Mucosa of descending colon (tissue), 3 donors: ENCODE results near the gene ATP9B. TPM values are rescaled to one million over a fixed set of nuclear protein-coding genes. Genes with fewer than 3 reads are reported as not detected.

Source experiments
- ATAC-seq: fragments of 200-7000 bp; cut with Tn5 transposase; one replicate; pipeline ENCODE4 v1.9.1; 2020; ENCODE audit warnings: mild to moderate bottlenecking, moderate library complexity
- DNase-seq, 3 donors: peaks; one replicate each; pipeline ENCODE4 v3.0.0-alpha.2; 2020
- H3K36me3 ChIP-seq: fragments of 200-600 bp; one replicate; pipeline ENCODE4 v1.8.0; 2021; ENCODE audit warnings: low read depth, mild to moderate bottlenecking
- H3K4me1 ChIP-seq: fragments of 200-600 bp; one replicate; pipeline ENCODE4 v1.8.0; 2021; ENCODE audit warnings: low read depth, mild to moderate bottlenecking
- H3K4me3 ChIP-seq: fragments of 200-600 bp; one replicate; pipeline ENCODE4 v1.8.0; 2021; ENCODE audit warnings: mild to moderate bottlenecking
- H3K9me3 ChIP-seq: fragments of 200-600 bp; one replicate; pipeline ENCODE4 v1.8.0; 2021; ENCODE audit warnings: mild to moderate bottlenecking
- CTCF ChIP-seq: fragments of 200-600 bp; IDR thresholded peaks from one replicate; pipeline ENCODE4 v1.8.0; 2022; ENCODE audit warnings: antibody characterized with exemption, mild to moderate bottlenecking
- intact Hi-C, 2 donors: fragments of 100-400 bp; cut with DNase I in 1 of 2; cut with micrococcal nuclease in 1 of 2; formaldehyde crosslinking; loops; one replicate each; pipeline versions ENCODE4 v1.11.0 to v1.11.1; 2022; cut with DNase I, micrococcal nuclease
- total RNA-seq, 3 donors: library from RNA; stranded (reverse); fragmentation: NEBNext Ultra II Directional in 2 of 3; extraction: Animal tissue kit (Norgen Biotek cat#: 25700) in 2 of 3; gene quantifications; one replicate each; pipeline versions ENCODE4 v1.2.1 to v1.2.4, GENCODE V29; 2021 to 2023
- donor health status: DM: no; HTN: no; CAD: no; lungs with moderate emphysema.
- donor health status: DM: no; HTN: no; CAD: no.
- donor health status: DM: no; HTN: yes; CAD: no.

The ATP9B gene
- total RNA-seq, 3 donors from 2014 or later: 25.8 to 37.1 (median 34.1) TPM

GRCh38 chr18:79049506-79049905, 19.7 kb upstream of the ATP9B start:
- intact Hi-C loops: no loop called here
- Histone ChIP-seq H3K4me3 (no peak overlapping the region), H3K4me1 (no peaks in the 10 kb centered on the region), H3K9me3 (no peaks in the 10 kb centered on the region), H3K36me3 (no peaks in the 10 kb centered on the region)
- TF ChIP-seq CTCF: no peak
- DNase-seq: no peak
- ATAC-seq: no peak

GRCh38 chr18:79050005-79050404, 19.2 kb upstream of the ATP9B start:
- no peak for DNase-seq
- no peak for TF ChIP-seq CTCF

GRCh38 chr18:79056827-79057367, 12.3 kb upstream of the ATP9B start:
- no peak for TF ChIP-seq CTCF
- H3K9me3 ChIP-seq: no peaks in the 10 kb centered on the region
- intact Hi-C loops: no loop called here
- H3K36me3 ChIP-seq: no peaks in the 10 kb centered on the region
- no peak overlapping the region for H3K4me3 ChIP-seq
- no peak for ATAC-seq
- H3K4me1 ChIP-seq: no peaks in the 10 kb centered on the region
- no peak for DNase-seq

More at GRCh38 chr18:79050005-79050404, 19.2 kb upstream of the ATP9B start:
- no peaks in the 10 kb centered on the region for H3K4me1 ChIP-seq
- no peak for ATAC-seq
- no peak overlapping the region for H3K4me3 ChIP-seq
- no peaks in the 10 kb centered on the region for H3K9me3 ChIP-seq
- no peaks in the 10 kb centered on the region for H3K36me3 ChIP-seq
- intact Hi-C loops: no loop called here

GRCh38 chr18:79058007-79058406, 11.2 kb upstream of the ATP9B start:
- DNase-seq (no peak), ATAC-seq (no peak)
- Histone ChIP-seq H3K36me3 (no peaks in the 10 kb centered on the region), H3K4me3 (no peak overlapping the region), H3K4me1 (no peaks in the 10 kb centered on the region), H3K9me3 (no peaks in the 10 kb centered on the region)
- TF ChIP-seq CTCF: no peak
- intact Hi-C loops: no loop called here

GRCh38 chr18:79062806-79063205, 6.4 kb upstream of the ATP9B start:
- DNase-seq: no peak
- H3K4me3 ChIP-seq: no peak overlapping the region
- no peaks in the 10 kb centered on the region for H3K36me3 ChIP-seq
- no peaks in the 10 kb centered on the region for H3K4me1 ChIP-seq
- no peak for ATAC-seq
- no peaks in the 10 kb centered on the region for H3K9me3 ChIP-seq
- TF ChIP-seq CTCF: no peak
- intact Hi-C loops: no loop called here

- H3K4me1 ChIP-seq: no peaks in the 10 kb centered on the region
- DNase-seq (no peak), ATAC-seq (no peak)
- peaks cover 4% of the 10 kb centered on the region for H3K36me3 ChIP-seq
- no peaks in the 10 kb centered on the region for H3K9me3 ChIP-seq
- no peak for TF ChIP-seq CTCF
- intact Hi-C loops: no loop called here
- H3K4me3 ChIP-seq: no peak overlapping the region
Observed at GRCh38 chr18:79064228-79064627, 5.0 kb upstream of the ATP9B start.
